K562 (cell line): Measurements from ENCODE around the gene GADL1.

Source experiments
- CBFA2T3 ChIP-seq: fragments of 450-650 bp; IDR thresholded peaks from 2 replicates; pipeline ENCODE4 v1.6.1; 2017
- CREB1 ChIP-seq, 2 experiments: sonication (generic) in 1 of 2; formaldehyde crosslinking in 1 of 2; IDR thresholded peaks; 2 replicates each; pipeline versions ENCODE4 v1.6.1 to v1.8.0; 2012 to 2022; ENCODE audit warnings: inconsistent platforms in 1 of 2, mild to moderate bottlenecking in 1 of 2, missing genetic modification reagents in 1 of 2, moderate library complexity in 1 of 2
- CREM ChIP-seq: IDR thresholded peaks from 2 replicates; pipeline ENCODE4 v1.6.1; 2014; ENCODE audit warnings: antibody characterized with exemption, low read depth
- EP300 ChIP-seq: IDR thresholded peaks from 2 replicates; pipeline ENCODE4 v1.6.1; 2012; ENCODE audit warnings: low read length, improper control_type of control experiment
- ESRRB ChIP-seq: fragments of 250-450 bp; sonication (Bioruptor Pico); IDR thresholded peaks from 2 replicates; pipeline ENCODE4 v1.5.0; 2020; ENCODE audit warnings: mild to moderate bottlenecking, moderate library complexity, borderline replicate concordance
- MEF2D ChIP-seq: conservative IDR thresholded peaks from 2 replicates; pipeline ENCODE4 v1.6.1; 2016; ENCODE audit warnings: low read depth, missing genetic modification characterization, missing compliant biosample characterization
- NCOA4 ChIP-seq: fragments of 450-650 bp; IDR thresholded peaks from 2 replicates; pipeline ENCODE4 v1.6.1; 2018; ENCODE audit warnings: mild to moderate bottlenecking; ENCODE audit not compliant: partially characterized antibody
- SIN3A ChIP-seq, 2 experiments: fragments of 150-350 bp in 1 of 2; IDR thresholded peaks; 2 replicates each; pipeline ENCODE4 v1.6.1; 2011 to 2016; ENCODE audit warnings: borderline replicate concordance in 2 of 2, low read depth in 2 of 2, low read length in 2 of 2, mild to moderate bottlenecking in 2 of 2, moderate library complexity in 2 of 2; ENCODE audit not compliant: control insufficient read depth in 1 of 2
- ZFX ChIP-seq: sonication (generic); formaldehyde crosslinking; IDR thresholded peaks from 2 replicates; pipeline ENCODE4 v1.8.0; 2022; ENCODE audit warnings: mild to moderate bottlenecking, missing genetic modification reagents, moderate library complexity
- ZKSCAN8 ChIP-seq: fragments of 200-800 bp; sonication (Bioruptor generic); IDR thresholded peaks from 2 replicates; pipeline ENCODE4 v1.6.1; 2016; ENCODE audit warnings: missing genetic modification characterization, missing compliant biosample characterization

DNA sequence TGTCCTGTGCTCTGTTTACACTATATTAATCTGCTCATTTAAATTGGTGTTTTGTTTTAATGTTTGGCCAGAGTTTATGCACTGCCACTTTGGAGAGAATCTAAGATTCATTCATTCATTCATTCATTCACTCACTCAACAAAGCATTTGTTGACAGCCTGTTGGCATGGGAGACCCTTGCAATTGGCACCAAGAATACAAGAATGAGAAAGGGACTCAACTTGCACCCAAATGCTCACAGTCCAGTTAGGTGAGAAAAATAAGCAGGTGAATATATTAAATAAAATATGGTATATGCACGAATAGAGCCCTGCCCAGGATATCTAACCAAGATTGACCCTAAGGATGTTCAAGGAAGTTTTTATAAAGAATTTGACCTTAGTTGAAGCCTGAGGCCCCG is 207.7 kb downstream of the GADL1 start:
- TF ChIP-seq NCOA4 (no peak), CBFA2T3 (no peak), SIN3A (IDR thresholded peaks at IDR 0.05; ENCODE audit: borderline replicate concordance in 2 of 2, control insufficient read depth in 1 of 2, low read depth in 2 of 2, low read length in 2 of 2) (no peak), CREB1 (IDR thresholded peaks at IDR 0.05) (no peak), CREB1 (CRISPR knock-in tag; IDR thresholded peaks at IDR 0.05) (no peak), ZKSCAN8 (CRISPR knock-in tag) (no peak), ESRRB (CRISPR knock-in tag) (no peak), CREM (no peak), EP300 (no peak), MEF2D (no peak), ZFX (no peak)
